GM12891 (cell line): ENCODE measurements around the gene CYTH4.
"Not testable (repeated sequence)": the region's sequence is repeated elsewhere in the genome, so short reads cannot be mapped to it uniquely, and the experiment has no call there.

Experiments used
- DNase-seq: peaks from one replicate; pipeline ENCODE4 v3.0.0; 2011; ENCODE audit warnings: low spot score; ENCODE audit not compliant: insufficient read length
- FAIRE-seq: peaks from 2 replicates; lab custom pipeline; 2011; peaks lifted over from hg19 to GRCh38; lab: Jason Lieb, UNC
- PAX5 ChIP-seq: IDR thresholded peaks from 2 replicates; pipeline ENCODE4 v1.6.1; 2011; ENCODE audit warnings: low read length, moderate library complexity, mild to moderate bottlenecking; ENCODE audit not compliant: insufficient read depth, severe bottlenecking
- POLR2A ChIP-seq: IDR thresholded peaks from 2 replicates; pipeline ENCODE4 v1.6.1; 2011; ENCODE audit warnings: low read depth, low read length, control low read depth
- POLR2AphosphoS5 ChIP-seq: IDR thresholded peaks from 2 replicates; pipeline ENCODE4 v1.6.1; 2011; ENCODE audit warnings: low read depth, low read length, control low read depth
- POU2F2 ChIP-seq: IDR thresholded peaks from 2 replicates; pipeline ENCODE4 v1.6.1; 2011; ENCODE audit warnings: low read depth, mild to moderate bottlenecking, control low read depth, low read length, moderate library complexity
- SPI1 ChIP-seq: IDR thresholded peaks from 2 replicates; pipeline ENCODE4 v1.6.1; 2011; ENCODE audit warnings: low read depth, low read length, control low read depth
- TAF1 ChIP-seq: IDR thresholded peaks from 2 replicates; pipeline ENCODE4 v1.6.1; 2011; ENCODE audit warnings: low read depth, low read length, control low read depth

CYTH4 gene

GRCh38 chr22:37318364-37319109 lies 36.2 kb downstream of the CYTH4 start:
- no peak for DNase-seq
- TF ChIP-seq SPI1 (no peak), POLR2AphosphoS5 (no peak), POLR2A (no peak), TAF1 (no peak), POU2F2 (no peak), PAX5 (no peak)
- FAIRE-seq = no peak

- TF ChIP-seq POLR2AphosphoS5 = no peak
- no peak for TF ChIP-seq PAX5
- TF ChIP-seq SPI1 = no peak
- no peak for TF ChIP-seq POLR2A
- no peak for TF ChIP-seq POU2F2
- TF ChIP-seq TAF1 = no peak
- FAIRE-seq = no peak
Measured at GRCh38 chr22:37319469-37319868, 37.2 kb downstream of the CYTH4 start.

DNA sequence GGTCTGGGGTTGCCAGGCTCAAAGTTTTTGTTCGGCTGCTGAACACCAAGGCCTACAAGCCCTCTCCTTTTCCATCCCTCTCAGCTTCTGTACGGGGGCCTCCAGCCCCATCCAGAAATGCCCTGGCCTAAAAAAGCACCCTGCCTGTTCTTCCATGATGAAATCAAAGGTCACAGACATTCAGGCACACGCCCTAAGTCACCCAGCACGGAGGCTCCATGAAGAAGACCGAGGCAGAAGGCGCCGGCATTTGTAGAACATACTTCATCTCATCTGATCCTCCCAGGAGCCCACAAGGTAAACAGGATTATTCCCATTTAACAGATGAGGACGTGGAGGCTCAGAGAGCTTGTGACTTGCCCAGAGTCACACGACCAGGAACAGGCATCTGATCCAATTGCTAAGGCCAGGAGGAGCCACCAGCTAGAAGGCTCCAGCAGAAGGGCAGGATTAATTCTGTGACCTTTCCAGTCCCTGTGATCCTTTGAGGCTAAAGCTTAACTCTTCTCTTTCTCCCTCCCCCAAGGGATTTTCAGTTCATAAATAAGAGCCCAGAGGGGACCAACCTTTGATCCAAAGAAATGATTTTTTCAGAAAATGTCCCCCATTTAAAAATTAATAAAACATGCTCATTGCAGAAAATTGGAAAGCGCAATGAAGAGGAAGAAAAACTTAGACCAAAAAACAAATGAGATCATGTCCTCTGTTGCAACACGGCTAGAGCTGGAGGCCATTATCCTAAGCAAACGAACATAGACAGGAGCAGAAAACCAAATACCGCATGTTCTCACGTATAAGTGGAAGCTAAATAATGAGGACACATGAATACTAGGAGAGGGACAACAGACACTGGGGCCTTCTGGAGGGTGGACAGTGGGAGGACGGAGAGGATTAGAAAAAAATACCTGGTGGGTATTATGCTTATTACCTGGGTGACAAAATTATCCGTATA lies 38.7 kb downstream of the CYTH4 start:
- no peak for TF ChIP-seq SPI1
- no peak for TF ChIP-seq POU2F2
- TF ChIP-seq POLR2AphosphoS5 = no peak
- no peak for TF ChIP-seq POLR2A
- no peak for TF ChIP-seq PAX5
- no peak for TF ChIP-seq TAF1
- FAIRE-seq (no peak), DNase-seq (no peak)

More at GRCh38 chr22:37319469-37319868, 37.2 kb downstream of the CYTH4 start:
- DNase-seq = no peak

- FAIRE-seq (no peak), DNase-seq (no peak)
- no peak for TF ChIP-seq PAX5
- TF ChIP-seq POU2F2 = no peak
- TF ChIP-seq SPI1 = no peak
- TF ChIP-seq POLR2A = no peak
- no peak for TF ChIP-seq TAF1
Measured at GRCh38 chr22:37324340-37325038, 42.2 kb downstream of the CYTH4 start.

DNA sequence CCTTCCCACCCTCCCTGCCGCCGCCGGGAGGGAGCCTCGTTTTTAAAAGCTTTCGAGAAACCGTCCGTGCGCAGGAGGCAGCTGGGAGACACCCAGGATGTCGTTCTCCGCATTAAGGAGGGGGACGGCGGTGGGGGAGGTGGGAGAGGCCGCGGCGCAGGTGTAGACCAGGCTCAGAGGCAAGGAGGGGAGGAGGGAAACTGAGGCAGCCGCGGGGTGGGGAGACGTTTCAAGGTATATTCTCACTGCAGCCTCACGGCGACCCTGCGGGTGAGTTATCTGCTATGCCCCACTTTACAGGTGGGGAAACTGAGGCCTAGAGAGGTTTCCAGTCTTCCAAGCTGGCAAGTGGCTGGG lies 42.7 kb downstream of the CYTH4 start:
- TF ChIP-seq POLR2AphosphoS5 (no peak), PAX5 (no peak), POU2F2 (no peak), TAF1 (no peak), SPI1 (no peak), POLR2A (no peak)
- FAIRE-seq (no peak), DNase-seq (no peak)

- TF ChIP-seq PAX5 (no peak), TAF1 (no peak), SPI1 (no peak), POLR2A (no peak), POU2F2 (no peak), POLR2AphosphoS5 (no peak)
- DNase-seq (no peak), FAIRE-seq (no peak)
Measured at GRCh38 chr22:37326726-37327125, 44.4 kb downstream of the CYTH4 start.

GRCh38 chr22:37328017-37328416 lies 45.7 kb downstream of the CYTH4 start:
- FAIRE-seq (no peak), DNase-seq (no peak)
- TF ChIP-seq POLR2A (no peak), PAX5 (no peak), POU2F2 (no peak), POLR2AphosphoS5 (no peak), TAF1 (no peak), SPI1 (no peak)

GRCh38 chr22:37328538-37329237 lies 46.4 kb downstream of the CYTH4 start:
- FAIRE-seq, DNase-seq: not testable (repeated sequence)
